ENCODE results near the gene TUBAL3.

Gene TUBAL3

GRCh38 chr10:5446390-5446926 lies 41.8 kb upstream of the TUBAL3 start (continued):
- no peak for TF ChIP-seq TSHZ2 (CRISPR knock-in tag; IDR thresholded peaks at IDR 0.05)
- TF ChIP-seq ZNF70 (CRISPR knock-in tag; IDR thresholded peaks at IDR 0.05): no peak
- TF ChIP-seq ZNF565 (CRISPR knock-in tag; conservative IDR thresholded peaks at IDR 0.05; ENCODE audit: low read depth): no peak
- TF ChIP-seq TCF4 (CRISPR knock-in tag; IDR thresholded peaks at IDR 0.05; ENCODE audit: borderline replicate concordance): no peak
- TF ChIP-seq ZFP30 (CRISPR knock-in tag; IDR thresholded peaks at IDR 0.05): no peak
- no peak for TF ChIP-seq SNAI2 (CRISPR knock-in tag; IDR thresholded peaks at IDR 0.05)
- no peak for TF ChIP-seq CREB5 (CRISPR knock-in tag; IDR thresholded peaks at IDR 0.05; ENCODE audit: low read depth)
- TF ChIP-seq PPARA (CRISPR knock-in tag; IDR thresholded peaks at IDR 0.05; ENCODE audit: borderline replicate concordance): no peak

- ATAC-seq: no peak
Measured at GRCh38 chr10:5445006-5445405, 40.4 kb upstream of the TUBAL3 start.

GRCh38 chr10:5443429-5443828 lies 38.8 kb upstream of the TUBAL3 start:
- TF ChIP-seq CREB5 (CRISPR knock-in tag; IDR thresholded peaks at IDR 0.05; ENCODE audit: low read depth): no peak
- no peak for TF ChIP-seq OSR1 (CRISPR knock-in tag; IDR thresholded peaks at IDR 0.05)
- no peak for TF ChIP-seq BACH2 (CRISPR knock-in tag; IDR thresholded peaks at IDR 0.05; ENCODE audit: borderline replicate concordance)
- no peak for TF ChIP-seq CSDC2 (CRISPR knock-in tag; IDR thresholded peaks at IDR 0.05)
- no peak for TF ChIP-seq ZFP30 (CRISPR knock-in tag; IDR thresholded peaks at IDR 0.05)
- no peak for TF ChIP-seq TOX (CRISPR knock-in tag; IDR thresholded peaks at IDR 0.05; ENCODE audit: borderline replicate concordance)
- no peak for TF ChIP-seq ZNF565 (CRISPR knock-in tag; conservative IDR thresholded peaks at IDR 0.05; ENCODE audit: low read depth)
- TF ChIP-seq GLIS3 (CRISPR knock-in tag; IDR thresholded peaks at IDR 0.05): no peak
- TF ChIP-seq ZNF70 (CRISPR knock-in tag; IDR thresholded peaks at IDR 0.05): no peak
- no peak for TF ChIP-seq ISL1 (CRISPR knock-in tag; IDR thresholded peaks at IDR 0.05)
- no peak for TF ChIP-seq PATZ1 (CRISPR knock-in tag; IDR thresholded peaks at IDR 0.05; ENCODE audit: borderline replicate concordance)
- no peak for ATAC-seq

More at GRCh38 chr10:5445006-5445405, 40.4 kb upstream of the TUBAL3 start:
- TF ChIP-seq SNAI2 (CRISPR knock-in tag; IDR thresholded peaks at IDR 0.05): no peak

- no peak for ATAC-seq
- TF ChIP-seq ZFP30 (CRISPR knock-in tag; IDR thresholded peaks at IDR 0.05) (no peak), TCF4 (CRISPR knock-in tag; IDR thresholded peaks at IDR 0.05; ENCODE audit: borderline replicate concordance) (no peak), CSRNP3 (CRISPR knock-in tag; IDR thresholded peaks at IDR 0.05) (no peak), ISL1 (CRISPR knock-in tag; IDR thresholded peaks at IDR 0.05) (no peak), ZC3H10 (CRISPR knock-in tag; IDR thresholded peaks at IDR 0.05) (no peak), CSDC2 (CRISPR knock-in tag; IDR thresholded peaks at IDR 0.05) (no peak), OSR1 (CRISPR knock-in tag; IDR thresholded peaks at IDR 0.05) (no peak), GLIS3 (CRISPR knock-in tag; IDR thresholded peaks at IDR 0.05) (no peak), ARNTL (CRISPR knock-in tag; IDR thresholded peaks at IDR 0.05; ENCODE audit: borderline replicate concordance, low read depth) (no peak), PPARA (CRISPR knock-in tag; IDR thresholded peaks at IDR 0.05; ENCODE audit: borderline replicate concordance) (no peak), POU6F1 (CRISPR knock-in tag; IDR thresholded peaks at IDR 0.05; ENCODE audit: borderline replicate concordance, low read depth) (no peak), SNAI2 (CRISPR knock-in tag; IDR thresholded peaks at IDR 0.05) (no peak), TSHZ2 (CRISPR knock-in tag; IDR thresholded peaks at IDR 0.05) (no peak), ZNF565 (CRISPR knock-in tag; conservative IDR thresholded peaks at IDR 0.05; ENCODE audit: low read depth) (no peak)
Measured at GRCh38 chr10:5442990-5443370, 38.4 kb upstream of the TUBAL3 start.

Measured in SK-N-SH treated with all-trans-retinoic acid at 6 μM for 48 hours (cell line).